Suprapubic skin (tissue), 4 donors: ENCODE data around the gene CCM2L. TPM values are rescaled to one million over a fixed set of nuclear protein-coding genes. Genes with fewer than 3 reads are reported as not detected.
A peak's percentile ranks its signal among the peaks of the same experiment; 100 is the strongest.

ENCODE experiments used
- DNase-seq, 2 donors: peaks; one replicate each; pipeline ENCODE4 v3.0.0-alpha.2; 2019; ENCODE audit warnings: low spot score in 2 of 2
- H3K27ac ChIP-seq: fragments of 200-600 bp; sonication (generic); one replicate; pipeline ENCODE4 v1.5.1; 2019
- H3K27me3 ChIP-seq: fragments of 200-600 bp; sonication (generic); one replicate; pipeline ENCODE4 v1.5.1; 2019
- H3K36me3 ChIP-seq: fragments of 200-600 bp; sonication (generic); one replicate; pipeline ENCODE4 v1.5.1; 2019
- H3K4me1 ChIP-seq: fragments of 200-600 bp; sonication (generic); one replicate; pipeline ENCODE4 v1.5.1; 2019
- H3K4me3 ChIP-seq: fragments of 200-600 bp; sonication (generic); one replicate; pipeline ENCODE4 v1.5.1; 2019; ENCODE audit warnings: mild to moderate bottlenecking
- H3K9me3 ChIP-seq: fragments of 200-600 bp; sonication (generic); one replicate; pipeline ENCODE4 v1.5.1; 2019
- EP300 ChIP-seq: sonication (generic); formaldehyde crosslinking; IDR thresholded peaks from one replicate; pipeline ENCODE4 v1.6.1; 2017; ENCODE audit warnings: antibody characterized with exemption
- POLR2A ChIP-seq, 2 donors: fragments of 450-650 bp; IDR thresholded peaks; one replicate each; pipeline ENCODE4 v1.6.1; 2017; ENCODE audit warnings: antibody characterized with exemption in 2 of 2, mild to moderate bottlenecking in 2 of 2, moderate library complexity in 2 of 2
- POLR2AphosphoS5 ChIP-seq, 3 donors: sonication (generic); formaldehyde crosslinking; IDR thresholded peaks; one replicate each; pipeline ENCODE4 v1.6.1; 2017; ENCODE audit warnings: antibody characterized with exemption in 3 of 3
- WGBS: methylation state at CpG from one replicate; pipeline ENCODE4 v1.1.5; 2018; 5-methylcytosine and 5-hydroxymethylcytosine counted together
- total RNA-seq, 4 donors: library from RNA; depleted of rRNA; stranded (reverse); fragments of >200 nt; gene quantifications; one replicate each; pipeline ENCODE4 v1.1.0, GENCODE V29; 2016
- TF ChIP-seq, protein P1 (sequence below), 2 donors: fragments of 200-600 bp in 1 of 2; fragments of 450-650 bp in 1 of 2; sonication (generic) in 1 of 2; IDR thresholded peaks; one replicate each; pipeline ENCODE4 v1.5.1; 2016 to 2019; ENCODE audit warnings: antibody characterized with exemption in 2 of 2, mild to moderate bottlenecking in 1 of 2, moderate library complexity in 1 of 2

The CCM2L gene
- total RNA-seq, 4 donors from 2014 or later, result 0.62 to 3.4 (median 1.4) TPM

- Histone ChIP-seq H3K4me3 (peak within 1 kb of the TSS; percentile 47), H3K27me3 (peaks cover 61% of the 10 kb centered on the region), H3K4me1 (peaks cover 16% of the 10 kb centered on the region), H3K27ac (peak within 1 kb of the TSS; percentile 82), H3K9me3 (no peaks in the 10 kb centered on the region), H3K36me3 (no peaks in the 10 kb centered on the region)
- 1% methylated on average over 31 of the region's 58 CpGs for WGBS
- TF ChIP-seq POLR2AphosphoS5 (IDR thresholded peaks at IDR 0.05), result no peak
- TF ChIP-seq POLR2A (IDR thresholded peaks at IDR 0.05), result peak in 1 of 2 donors; percentile 39
- TF ChIP-seq EP300, result no peak
- TF ChIP-seq, protein P1, sequence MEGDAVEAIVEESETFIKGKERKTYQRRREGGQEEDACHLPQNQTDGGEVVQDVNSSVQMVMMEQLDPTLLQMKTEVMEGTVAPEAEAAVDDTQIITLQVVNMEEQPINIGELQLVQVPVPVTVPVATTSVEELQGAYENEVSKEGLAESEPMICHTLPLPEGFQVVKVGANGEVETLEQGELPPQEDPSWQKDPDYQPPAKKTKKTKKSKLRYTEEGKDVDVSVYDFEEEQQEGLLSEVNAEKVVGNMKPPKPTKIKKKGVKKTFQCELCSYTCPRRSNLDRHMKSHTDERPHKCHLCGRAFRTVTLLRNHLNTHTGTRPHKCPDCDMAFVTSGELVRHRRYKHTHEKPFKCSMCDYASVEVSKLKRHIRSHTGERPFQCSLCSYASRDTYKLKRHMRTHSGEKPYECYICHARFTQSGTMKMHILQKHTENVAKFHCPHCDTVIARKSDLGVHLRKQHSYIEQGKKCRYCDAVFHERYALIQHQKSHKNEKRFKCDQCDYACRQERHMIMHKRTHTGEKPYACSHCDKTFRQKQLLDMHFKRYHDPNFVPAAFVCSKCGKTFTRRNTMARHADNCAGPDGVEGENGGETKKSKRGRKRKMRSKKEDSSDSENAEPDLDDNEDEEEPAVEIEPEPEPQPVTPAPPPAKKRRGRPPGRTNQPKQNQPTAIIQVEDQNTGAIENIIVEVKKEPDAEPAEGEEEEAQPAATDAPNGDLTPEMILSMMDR (IDR thresholded peaks at IDR 0.05), result no peak
- DNase-seq, result no peak
Observed at GRCh38 chr20:32052090-32052777, 42.0 kb downstream of the CCM2L start, which contains the start of gene HCK. TSS of gene HCK (plus strand) at chr20:32052242.

DNA sequence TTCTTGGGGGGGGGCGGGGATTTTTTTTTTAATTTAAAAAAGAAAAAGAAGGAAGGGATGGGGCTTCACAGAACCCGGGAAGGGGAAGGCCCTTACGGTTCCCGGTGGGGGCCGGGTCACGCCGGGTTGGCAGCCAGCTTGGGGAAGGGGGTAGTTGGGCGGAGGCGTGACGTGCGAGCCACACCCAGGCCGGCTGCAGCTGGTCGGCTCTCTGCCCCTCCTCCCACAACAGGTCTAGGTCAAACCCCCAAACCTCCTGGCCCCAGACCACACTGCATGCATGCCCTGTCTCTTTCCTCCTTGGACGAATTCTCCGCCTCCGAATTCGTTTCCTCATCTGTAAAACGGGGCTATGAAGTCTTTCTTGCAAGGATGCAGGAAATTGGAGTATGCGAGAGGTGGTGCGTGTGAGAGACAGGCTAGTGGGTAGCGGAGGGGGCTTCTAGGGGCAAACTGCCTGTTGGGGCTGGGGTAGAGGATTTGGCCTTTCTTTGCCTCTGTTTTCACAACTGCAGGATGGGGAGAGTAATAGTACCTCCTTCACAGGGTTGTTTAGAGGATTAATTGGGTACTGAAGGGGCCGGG, 42.6 kb downstream of the CCM2L start:
- Histone ChIP-seq H3K9me3 (no peaks in the 10 kb centered on the region), H3K27me3 (peaks cover 67% of the 10 kb centered on the region), H3K4me3 (peak overlapping the region; percentile 47), H3K27ac (no peak overlapping the region), H3K36me3 (no peaks in the 10 kb centered on the region), H3K4me1 (peaks cover 16% of the 10 kb centered on the region)
- TF ChIP-seq, protein P1 (IDR thresholded peaks at IDR 0.05), result no peak
- TF ChIP-seq POLR2AphosphoS5 (IDR thresholded peaks at IDR 0.05) (no peak), POLR2A (IDR thresholded peaks at IDR 0.05) (no peak), EP300 (no peak)
- peak in 1 of 2 donors; percentile 75 for DNase-seq
- WGBS, result 20% methylated on average over 22 of the region's 22 CpGs

GRCh38 chr20:32053648-32054047, 43.4 kb downstream of the CCM2L start:
- 85% methylated on average over 3 of the region's 3 CpGs for WGBS
- DNase-seq, result no peak
- Histone ChIP-seq H3K27ac (no peak overlapping the region), H3K36me3 (no peaks in the 10 kb centered on the region), H3K9me3 (no peaks in the 10 kb centered on the region), H3K4me1 (peaks cover 16% of the 10 kb centered on the region), H3K27me3 (peaks cover 74% of the 10 kb centered on the region), H3K4me3 (peak overlapping the region; percentile 47)
- TF ChIP-seq EP300, result no peak
- no peak for TF ChIP-seq POLR2A (IDR thresholded peaks at IDR 0.05)
- no peak for TF ChIP-seq POLR2AphosphoS5 (IDR thresholded peaks at IDR 0.05)
- TF ChIP-seq, protein P1 (IDR thresholded peaks at IDR 0.05), result no peak

DNA sequence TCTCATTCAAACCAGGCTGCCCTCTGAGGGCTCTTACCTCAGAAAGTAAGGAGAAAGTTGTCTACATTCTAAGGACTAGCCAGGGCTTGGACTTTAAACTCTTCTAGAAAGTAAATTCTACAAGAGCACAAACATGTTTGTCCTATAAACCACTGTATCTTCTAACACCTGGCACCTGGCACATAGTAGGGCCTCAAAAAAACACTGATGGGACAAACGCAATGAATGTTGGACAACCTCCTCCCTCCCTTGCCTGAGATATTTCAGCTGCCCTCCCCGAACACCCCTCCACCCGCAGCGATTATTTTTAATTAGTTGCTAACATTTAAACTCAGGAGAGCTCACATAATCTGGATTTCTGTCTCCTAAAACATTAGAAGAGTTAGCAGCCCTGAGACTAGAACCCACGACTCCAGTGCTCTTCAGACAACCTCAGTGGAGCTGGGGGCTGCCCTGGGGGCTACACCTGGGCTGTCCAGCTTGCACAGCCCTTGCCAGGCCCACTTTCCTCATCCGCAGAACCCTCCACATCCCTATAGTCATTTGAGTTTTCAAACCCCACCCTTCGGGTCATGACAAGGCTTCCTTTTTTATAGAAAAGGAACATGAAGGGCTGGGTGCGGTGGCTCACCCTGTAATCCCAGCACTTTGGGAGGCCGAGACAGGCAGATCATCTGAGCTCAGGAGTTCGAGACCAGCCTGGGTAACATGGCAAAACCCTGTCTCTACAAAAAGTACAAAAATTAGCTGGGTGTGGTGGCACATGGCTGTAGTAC, 46.7 kb downstream of the CCM2L start:
- TF ChIP-seq EP300 (no peak), POLR2AphosphoS5 (IDR thresholded peaks at IDR 0.05) (no peak), POLR2A (IDR thresholded peaks at IDR 0.05) (no peak)
- H3K36me3 ChIP-seq, result no peaks in the 10 kb centered on the region
- no peak overlapping the region for H3K4me3 ChIP-seq
- DNase-seq, result no peak
- H3K27ac ChIP-seq, result no peak overlapping the region
- H3K27me3 ChIP-seq, result peaks cover 71% of the 10 kb centered on the region
- WGBS, result 63% methylated on average over 10 of the region's 10 CpGs
- H3K9me3 ChIP-seq, result no peaks in the 10 kb centered on the region
- H3K4me1 ChIP-seq, result peaks cover 11% of the 10 kb centered on the region

DNA sequence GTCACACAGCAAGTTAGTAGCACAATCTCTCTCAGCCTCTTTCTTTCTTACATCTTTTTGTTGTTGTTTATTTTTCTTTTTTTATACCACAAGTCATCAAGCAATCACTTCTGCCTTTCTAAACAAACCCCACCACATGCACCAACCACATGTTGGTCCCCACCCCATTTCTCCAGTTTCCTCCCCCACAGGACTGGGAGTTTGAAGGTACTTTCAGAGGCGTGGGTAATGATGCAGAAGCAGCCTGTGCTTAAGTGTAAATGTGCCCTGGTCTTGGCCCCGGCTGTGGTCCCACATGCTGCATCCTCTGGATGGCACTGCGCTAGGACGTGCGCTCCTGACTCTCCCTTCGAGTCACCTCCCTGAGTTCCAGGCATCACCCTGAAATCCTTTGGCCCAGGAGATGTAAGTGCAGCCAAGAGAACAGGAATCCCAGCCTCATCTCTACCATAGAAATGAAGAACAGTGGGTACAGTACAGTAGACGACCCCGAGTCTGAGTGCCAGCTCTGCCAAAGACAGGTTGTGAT, 47.5 kb downstream of the CCM2L start:
- Histone ChIP-seq H3K9me3 (no peaks in the 10 kb centered on the region), H3K4me3 (no peak overlapping the region), H3K36me3 (no peaks in the 10 kb centered on the region), H3K27ac (no peak overlapping the region), H3K4me1 (peaks cover 2% of the 10 kb centered on the region), H3K27me3 (peaks cover 69% of the 10 kb centered on the region)
- TF ChIP-seq, protein P1 (IDR thresholded peaks at IDR 0.05), result no peak
- TF ChIP-seq EP300 (no peak), POLR2AphosphoS5 (IDR thresholded peaks at IDR 0.05) (no peak), POLR2A (IDR thresholded peaks at IDR 0.05) (no peak)
- WGBS, result 76% methylated on average over 8 of the region's 8 CpGs
- DNase-seq, result no peak
